Kasumi-1 (cell line): ENCODE data around the gene CMIP.
A peak's percentile ranks its signal among the peaks of the same experiment; 100 is the strongest.

ENCODE experiments used
- DNase-seq, 2 experiments: peaks; one replicate each; lab custom pipeline; 2025; lab: John Stamatoyannopoulos, UW

CMIP gene

DNA sequence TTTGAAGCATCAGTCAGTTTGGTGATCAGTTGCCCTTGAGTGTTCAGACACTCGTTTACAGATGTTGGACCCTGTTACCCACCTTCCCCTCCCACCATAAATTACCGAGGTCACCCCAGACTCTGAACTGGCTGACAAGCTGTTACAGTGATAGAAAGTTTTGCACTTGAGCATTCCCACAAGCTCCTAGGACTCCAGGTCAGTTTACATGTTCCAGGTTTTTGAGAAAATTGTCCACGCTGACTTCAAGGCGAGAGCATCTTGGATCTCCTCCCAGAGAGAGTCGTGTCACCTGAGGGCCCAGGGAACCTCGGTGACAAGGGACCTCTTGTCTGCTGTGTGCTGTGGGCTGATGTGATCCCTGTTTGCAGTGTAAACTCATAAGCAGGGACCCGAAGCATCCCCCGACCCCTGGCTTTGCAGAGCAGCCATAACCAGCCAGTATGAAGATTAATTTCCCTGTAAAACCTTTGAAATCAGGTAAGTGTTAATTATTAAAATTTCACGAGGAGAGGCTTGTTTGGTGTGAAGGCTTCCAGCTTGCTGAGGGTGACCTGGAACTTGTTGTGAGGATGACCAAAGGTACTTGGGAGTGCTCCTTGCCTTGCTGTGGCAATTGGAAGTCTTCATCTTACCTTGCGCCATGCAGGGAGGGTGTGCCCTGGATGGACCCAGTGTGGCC, 91.2 kb downstream of the CMIP start:
- no peak for DNase-seq

DNA sequence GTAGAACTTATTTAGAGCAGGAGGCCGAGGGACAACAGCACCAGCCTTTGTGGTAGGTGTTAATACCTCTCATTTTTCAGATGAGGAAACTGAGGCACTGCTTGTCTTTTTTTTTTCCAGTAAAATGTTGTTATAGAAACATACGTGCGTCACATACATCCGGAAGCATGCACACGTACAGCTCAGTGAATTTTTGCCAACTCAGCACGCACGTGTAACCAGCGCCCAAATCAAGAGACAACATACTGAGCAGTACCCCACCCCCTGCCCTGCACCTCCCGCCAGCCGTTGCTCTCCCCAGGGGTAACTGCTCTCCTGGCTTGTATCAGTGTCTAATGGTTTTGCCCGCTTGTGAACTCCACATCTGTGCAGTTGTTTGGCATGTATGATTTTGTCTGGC, 92.0 kb downstream of the CMIP start:
- DNase-seq, result no peak

DNA sequence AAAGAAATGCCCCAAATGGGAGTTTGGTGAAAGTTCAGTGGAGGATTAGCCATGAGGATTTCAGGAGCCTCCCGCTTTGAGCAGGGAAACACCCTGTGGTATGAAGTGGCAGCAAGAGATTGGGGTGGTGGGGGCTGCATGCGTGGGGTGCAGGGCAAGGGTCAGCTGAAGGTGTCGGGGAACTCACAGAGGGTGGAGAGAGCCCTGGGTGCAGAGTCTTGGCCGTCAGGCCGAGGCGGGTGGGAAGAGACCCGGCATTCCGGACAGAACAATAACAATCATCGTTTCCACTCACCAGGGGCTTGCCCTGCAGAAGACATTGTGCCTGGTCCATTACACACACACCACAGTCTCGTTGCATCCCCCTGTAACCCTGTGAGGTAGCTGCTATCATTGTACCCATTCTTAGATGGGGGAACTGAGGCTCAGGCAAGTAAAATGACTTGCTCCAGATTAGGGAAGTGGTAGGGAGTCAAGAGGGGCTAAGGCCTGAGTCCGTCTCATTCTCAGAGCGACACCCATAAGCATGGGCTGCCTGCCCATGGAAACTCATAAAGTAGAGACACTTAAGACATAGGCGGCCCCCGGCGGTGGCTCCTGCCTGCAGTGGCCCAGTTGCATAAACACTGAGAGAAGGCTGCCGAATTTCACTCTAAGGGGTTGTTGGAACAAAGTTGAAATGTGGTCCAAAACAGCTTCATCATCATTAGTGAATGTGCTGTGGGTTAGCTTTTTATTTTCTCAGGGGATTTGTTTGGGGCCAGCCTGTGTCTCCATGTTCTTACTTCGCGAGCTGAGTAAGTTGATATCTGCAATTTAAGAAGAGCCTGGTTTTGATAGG, 93.3 kb downstream of the CMIP start:
- DNase-seq, result no peak

DNA sequence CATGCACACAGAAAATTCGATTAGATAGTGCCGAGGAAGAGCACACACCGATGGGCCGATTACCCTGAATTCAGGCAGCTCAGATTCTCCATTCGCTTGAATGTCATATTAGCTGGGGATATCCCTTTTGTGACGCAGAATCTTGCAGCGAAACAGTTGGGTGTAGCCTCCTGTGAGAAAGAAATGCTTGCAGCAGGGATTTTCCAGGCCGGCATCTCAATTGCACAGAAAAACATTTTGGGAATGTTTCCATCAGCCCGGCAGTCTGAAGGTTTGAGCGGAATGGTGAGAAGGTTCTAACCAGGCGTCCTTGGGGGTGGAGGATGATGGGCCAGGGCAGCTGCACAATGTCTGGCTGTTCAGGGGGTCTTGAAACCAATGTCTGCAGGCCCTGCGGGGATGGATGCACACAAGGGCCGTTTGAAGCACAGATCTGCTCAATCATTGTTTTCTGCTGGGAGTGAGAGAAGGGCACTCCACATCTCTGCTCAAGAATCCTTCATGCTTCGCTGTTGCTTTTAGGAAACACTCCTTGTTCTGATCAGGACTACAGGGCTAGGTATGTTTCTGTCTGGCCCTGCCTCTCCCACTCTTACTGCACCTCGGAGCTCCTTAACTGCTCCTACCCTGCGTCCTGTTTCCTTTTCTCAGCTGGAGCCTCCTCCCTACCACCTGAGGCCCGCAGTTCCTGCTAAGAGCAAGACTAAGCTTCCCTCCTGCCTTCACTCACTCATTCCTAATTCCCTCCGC, 94.6 kb downstream of the CMIP start:
- DNase-seq, result no peak

DNA sequence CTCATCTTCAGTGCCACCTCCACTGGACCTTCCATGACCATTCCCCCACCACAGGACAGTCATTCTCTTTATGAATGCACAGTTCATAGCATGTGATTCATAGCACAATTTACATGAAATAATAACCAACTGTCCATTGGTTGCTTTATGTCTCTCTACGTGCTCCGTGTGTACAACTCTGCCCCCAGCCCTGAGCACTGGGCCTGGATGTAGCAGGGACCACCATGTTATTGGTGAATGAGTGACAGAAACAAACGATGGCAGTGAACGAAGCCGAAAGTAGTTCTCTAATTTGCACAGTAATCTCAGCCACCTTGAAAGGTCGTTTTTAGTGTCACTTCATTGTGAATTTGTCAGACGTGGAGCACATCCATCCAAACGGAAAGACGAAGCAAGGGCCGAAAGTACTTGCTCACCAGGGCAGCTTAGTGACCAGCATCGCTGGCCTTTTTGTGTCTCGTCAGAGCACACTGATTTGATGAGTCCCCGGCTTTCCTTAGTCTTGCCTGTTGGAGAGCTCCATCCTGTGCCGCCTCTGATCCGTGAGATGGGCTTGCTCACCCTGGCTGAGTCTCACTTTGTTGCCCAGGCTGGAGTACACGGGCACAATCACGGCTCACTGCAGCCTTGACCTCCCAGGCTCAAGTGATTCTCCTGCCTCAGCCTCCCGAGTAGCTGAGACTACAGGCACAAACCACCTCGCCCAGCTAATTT, 95.3 kb downstream of the CMIP start:
- no peak for DNase-seq

DNA sequence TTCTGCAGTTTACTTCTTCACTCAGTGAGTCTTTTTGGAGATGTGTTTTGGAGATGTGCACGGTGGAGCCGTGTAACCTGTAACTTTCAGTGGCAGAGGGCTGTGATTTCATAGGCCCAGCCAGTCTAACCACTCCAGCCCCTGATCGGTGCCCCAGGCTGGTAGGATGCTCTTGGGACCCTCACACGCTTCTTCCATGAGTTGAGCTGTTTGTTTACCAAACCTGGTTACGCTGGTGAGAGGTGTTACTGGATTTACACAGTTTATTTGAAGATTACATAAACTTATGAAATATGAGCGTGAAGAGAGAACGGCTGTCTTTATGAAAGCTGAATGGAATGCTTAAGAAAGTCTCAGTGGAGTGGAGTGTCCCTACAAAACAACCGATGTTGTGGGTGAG, 96.7 kb downstream of the CMIP start:
- no peak for DNase-seq

DNA sequence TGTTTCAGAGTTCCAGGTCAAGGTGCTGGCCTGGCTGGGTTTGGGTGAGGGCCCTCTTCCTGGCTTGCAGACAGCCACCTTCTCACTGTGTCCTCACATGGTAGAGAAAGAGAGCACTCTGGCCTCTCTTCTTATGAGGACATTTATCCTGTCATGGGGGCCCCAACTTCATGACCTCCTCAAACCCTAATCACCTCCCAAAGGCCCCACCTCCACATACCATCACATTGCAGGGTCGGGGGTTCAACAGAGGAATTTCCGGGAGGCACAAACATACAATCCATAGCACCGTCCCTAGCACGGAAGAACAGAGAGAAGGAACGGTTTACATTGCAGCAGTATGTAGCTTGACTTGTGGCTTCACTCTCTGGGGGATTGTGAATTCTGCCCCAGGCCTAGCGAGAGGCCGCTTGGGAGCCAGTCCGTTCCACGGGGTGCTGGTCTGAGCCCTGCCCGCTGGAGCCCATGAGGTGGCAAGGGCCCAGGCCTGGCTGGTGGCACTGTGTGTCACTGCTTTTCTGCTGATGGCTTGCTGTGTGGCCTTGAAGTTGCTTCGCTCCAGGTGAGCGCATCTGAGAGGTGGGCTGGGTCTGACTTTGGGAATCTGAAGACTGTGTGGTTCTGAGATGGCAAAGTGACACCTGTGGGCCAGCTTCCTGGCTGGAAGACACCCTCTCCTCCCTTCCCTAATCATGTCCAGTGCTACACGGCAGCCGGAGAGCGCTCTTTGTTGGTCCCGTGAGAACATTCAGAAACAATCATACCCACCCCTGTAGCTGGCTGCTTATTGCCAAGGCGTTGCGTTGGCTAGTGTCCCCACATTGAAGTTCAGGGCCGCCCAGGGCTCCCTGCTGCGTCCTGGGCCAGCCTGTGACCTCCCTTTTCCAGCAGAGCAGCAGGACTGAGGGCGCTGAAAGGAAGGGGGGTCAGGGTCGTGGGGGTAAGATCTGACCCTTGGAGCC, 98.3 kb downstream of the CMIP start:
- DNase-seq, result no peak

DNA sequence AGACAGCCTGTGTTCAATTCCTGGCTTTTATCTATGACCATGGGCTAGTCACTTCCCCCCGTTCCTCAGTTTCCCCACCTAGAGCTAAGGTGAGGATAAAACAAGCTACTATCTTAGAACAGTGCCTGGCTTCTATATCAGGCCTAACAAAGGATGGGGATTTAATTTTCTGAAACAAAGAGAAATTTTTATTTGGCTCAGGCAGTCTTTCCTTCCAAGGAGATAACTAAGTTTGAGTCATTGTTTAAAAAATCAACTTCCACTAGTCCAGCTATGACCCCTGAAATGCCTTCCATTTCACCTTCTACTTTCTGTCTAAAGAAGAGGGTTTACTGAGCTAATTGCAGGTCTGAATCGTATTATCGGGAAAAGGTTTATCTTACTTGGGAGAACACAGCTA, 99.0 kb downstream of the CMIP start:
- no peak for DNase-seq

DNA sequence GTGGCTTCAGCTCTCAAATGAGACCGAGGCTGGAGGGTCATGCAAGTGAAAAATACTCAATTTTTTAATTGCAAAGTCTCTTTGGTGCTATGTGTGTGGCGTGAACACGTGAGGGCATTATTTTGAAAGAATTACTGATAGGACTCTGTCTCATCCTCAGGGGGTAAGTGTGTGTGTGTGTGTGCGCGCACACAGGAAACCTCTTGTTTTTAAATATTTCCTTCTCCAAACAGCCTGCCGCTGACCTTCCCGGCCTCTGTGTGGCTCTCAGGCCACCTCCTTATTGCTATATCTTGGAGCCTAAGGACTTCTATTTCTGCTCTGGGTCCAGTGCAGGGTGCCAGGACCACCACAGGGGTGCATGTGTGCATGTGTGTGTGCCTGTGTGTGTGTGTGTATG, 99.7 kb downstream of the CMIP start:
- DNase-seq, result peak; percentile 55 to 68

DNA sequence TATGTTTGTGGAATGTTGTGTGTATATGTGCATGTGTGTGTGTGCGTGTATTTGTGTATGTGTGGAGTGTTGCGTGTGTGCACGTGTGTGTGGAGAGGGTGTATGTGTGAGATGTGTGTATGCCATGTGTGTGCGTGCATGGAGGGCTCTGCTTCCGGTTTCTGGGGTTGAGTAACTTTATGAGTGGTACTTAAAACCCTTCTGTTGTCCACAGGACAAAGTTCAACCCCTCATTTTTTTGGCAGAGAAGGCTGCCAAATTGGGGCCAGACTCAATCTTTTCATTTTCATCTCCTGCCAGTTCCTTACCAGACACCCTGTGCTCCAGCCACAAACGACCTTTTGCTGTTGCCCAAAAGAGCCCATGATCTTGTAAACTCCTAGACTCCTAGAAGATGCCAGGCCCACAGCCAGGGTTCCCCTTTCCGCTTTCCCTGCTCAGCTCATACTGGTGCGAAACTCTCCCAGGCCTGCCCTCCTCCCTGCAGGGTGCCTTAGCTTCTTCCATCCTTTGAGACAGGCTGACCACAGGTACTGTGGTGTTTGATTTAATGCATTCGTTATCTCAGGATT, 100.2 kb downstream of the CMIP start:
- peak; percentile 59 to 69 for DNase-seq

DNA sequence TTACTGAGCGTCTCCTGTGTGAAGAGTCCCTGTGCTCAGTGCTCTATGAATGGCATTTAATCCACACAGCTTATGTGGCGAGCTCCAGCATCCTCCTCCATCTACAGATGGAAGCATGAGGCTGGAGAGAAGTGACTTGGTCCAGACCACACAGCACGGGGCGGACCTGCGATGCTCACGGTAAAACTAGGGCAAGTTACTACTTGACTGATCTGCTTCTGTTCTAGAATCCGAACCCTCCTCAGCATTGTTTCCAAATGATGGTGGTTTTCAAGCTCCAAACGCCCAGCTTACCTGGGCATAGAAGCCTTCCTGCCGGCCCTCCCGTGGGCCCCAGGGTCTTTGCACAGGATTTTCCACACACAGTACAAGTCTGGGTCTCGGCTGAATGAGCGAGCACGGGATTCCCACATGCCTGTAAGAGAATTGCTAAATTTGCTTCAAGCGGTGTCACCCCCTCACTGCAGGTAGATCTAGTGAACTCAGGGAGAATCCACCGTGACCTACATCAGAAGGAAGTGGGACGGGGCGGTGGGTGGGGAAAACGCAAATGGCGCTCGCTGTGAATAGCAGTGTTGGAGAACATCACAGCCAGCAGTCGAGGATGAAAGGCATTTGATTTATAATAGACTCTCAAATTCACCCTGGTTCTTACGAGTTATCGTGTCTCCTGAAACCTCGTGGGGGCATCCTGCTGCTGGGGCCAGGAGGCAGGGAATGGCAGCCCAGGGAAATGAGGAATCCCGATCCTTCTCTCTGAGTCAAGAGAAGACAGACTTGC, 101.1 kb downstream of the CMIP start:
- no peak for DNase-seq

DNA sequence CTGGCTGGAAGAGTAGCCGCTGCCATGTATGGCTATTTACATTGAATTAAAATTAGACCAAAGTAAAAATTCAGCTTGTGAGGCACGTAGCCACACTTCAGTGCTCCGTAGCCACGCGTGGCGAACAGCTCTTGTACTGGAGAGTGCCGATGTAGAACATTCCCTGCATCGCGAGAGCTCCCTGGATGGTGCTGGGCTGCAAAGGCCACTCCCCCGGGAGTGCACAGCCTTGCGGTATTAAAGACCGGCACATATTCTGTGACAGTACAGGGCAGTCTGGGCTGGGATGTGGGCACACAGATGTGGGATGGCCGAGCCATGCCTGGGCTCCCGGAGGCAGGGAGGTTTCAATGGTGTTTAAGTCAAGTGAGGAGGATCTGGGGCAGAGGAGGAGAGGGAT, 102.2 kb downstream of the CMIP start:
- DNase-seq, result peak in 1 of 2 experiments; percentile 22

DNA sequence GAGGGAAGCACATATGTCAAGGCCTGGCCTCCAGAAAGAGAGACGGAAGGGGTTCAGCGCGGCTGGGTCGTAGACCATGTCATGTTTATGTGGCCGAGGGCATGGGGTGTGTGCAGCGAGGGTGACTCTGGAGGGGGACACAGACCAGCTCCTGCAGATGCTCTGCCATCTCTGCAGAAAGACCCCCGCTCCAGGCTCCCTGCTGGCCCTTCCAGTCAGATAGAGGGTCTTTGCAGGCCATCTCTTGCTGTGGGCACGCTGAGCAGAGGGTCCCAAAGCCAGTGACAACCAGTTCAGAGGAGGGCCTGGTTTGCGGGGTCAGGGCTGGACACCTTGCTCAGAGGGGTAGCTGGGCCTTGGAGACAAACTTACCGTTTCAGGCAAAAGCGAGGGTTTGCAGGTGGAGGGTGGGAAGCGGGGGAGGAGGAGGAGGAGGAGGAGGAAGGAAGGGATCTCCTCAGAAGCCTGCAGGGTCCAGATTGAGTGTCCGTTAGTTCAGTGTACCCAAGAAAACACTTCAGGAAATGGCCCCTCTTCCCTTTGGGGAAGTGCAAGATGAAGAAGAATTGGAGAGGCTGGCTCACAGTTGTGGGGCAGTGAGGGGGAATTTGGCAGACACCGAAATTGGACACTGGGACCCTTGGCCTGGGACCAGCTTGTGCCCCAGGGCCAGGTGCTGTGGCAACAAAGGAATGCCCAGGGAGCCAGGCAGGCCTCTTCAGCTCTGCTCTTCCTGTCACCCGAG, 102.8 kb downstream of the CMIP start:
- DNase-seq, result peak; percentile 62 to 78

DNA sequence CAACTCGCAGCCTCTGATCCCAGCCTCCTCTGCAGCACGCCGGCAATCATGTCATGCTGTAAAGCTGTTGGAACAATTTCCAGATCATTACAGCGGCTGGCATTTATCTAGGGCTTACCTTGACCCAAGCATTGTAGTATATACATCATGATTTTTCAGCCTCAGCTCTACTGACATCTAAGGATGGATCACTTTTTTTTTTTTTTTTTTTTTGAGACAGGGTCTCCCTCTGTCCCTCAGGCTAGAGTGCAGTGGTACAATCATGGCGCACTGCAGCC, 103.3 kb downstream of the CMIP start:
- peak in 1 of 2 experiments; percentile 78 for DNase-seq

DNA sequence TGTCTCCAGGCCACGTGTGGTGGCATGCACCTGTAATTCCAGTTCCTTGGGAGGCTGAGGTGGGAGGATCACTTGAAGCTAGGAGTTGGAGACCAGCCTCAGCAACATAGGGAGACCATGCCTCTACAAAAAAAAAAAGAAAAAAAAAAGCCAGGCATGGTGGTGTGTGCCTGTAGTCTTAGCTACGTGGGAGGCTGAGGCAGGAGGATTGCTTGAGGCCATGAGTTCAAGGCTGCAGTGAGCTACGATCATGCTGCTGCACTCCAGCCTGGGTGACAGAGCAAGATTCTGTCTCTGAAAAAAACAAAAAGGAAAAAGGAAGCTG, 103.9 kb downstream of the CMIP start:
- no peak for DNase-seq

DNA sequence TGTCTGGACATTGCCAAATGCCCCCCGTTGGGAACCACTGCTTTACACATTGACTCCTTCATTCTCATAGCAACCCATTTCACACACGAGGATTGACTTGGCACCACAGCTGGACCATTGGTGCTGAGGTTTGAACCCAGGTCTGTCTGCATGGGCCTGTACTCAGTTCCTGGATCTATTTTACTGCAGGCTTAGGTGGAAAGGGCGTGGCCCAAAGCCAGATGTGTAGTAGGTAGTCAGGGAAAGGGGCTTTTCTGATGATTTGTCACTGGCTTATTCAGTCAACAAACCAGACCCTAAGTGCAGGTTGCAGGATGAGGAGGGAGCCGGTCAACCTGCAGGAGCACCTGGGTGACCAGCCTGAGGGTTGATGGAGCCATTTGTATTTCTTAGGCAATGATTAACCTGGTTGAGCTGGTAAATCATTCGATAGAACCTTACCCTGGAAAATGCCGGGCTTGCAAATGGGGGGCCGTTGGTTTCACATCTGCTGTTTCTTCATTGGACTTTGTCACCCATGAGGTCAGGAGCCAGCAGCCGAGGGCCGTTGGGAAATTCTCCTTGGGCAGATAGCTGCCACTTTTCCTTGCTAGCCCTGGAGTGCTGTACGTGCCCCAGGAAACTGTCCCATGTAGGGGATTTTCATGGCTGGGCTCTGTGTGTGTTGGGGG, 104.4 kb downstream of the CMIP start:
- no peak for DNase-seq

DNA sequence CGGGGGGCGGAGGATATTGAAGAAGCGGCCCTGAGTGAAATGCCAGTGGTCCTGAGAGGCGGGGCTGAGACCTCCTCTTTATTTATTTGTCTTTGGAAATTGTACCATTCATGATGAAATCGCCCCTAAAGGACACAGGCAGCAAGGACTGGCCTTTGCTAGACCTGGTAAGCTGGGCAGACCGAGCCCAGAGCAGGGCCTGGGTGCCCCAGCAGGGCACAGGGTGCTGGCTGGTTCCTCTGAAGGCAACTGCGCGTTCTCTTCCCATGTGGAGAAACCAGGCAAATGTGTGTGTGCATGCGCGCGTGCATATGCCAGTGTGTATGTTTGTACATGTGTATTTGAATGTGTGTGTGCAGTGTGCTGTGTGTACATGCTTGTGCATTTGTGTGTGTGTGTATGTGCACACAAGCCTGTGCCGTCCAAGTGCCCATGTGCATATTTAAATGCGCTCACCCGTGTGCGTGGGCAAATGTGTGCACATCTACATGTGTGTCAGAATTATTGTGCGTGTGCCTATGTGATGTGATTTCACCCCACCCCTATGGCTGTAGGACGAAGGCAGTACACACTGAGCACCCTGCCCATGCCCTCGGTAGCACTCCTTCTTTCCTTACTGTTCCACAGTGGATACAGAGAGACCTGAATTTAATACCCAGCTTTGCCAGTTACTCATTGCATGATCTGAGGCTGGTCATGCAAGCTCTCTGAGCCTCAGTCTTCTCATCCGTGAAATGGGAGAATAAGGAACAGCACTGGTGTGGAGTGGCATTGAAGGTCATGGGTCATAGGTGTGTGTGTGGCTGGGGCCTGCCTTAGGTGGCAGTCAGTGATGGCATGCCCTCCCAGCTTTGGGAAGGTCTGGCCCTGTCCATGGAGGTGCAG, 105.2 kb downstream of the CMIP start:
- no peak for DNase-seq

DNA sequence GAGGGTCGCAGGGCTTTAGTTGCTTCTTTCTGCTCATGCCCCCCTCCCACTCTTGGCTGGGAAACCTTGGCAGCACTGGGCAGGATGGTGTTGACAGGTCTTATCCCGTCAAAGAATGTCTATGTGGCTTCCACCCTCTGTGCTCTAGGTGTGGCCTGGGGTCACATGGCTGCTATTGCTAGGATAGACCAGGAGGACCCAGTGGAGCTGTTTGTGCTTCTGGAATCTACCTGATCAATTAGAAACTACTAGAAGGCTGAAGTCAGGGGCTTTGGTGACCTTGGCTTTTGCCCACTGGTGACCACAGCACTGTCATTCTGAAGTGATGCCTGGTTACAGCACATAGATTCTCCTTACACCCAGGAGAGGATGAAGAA, 105.8 kb downstream of the CMIP start:
- DNase-seq, result no peak
